K562 (cell line): ENCODE measurements around the gene WDR27. TPM values are rescaled to one million over a fixed set of nuclear protein-coding genes. Genes with fewer than 3 reads are reported as not detected.
"Not testable (repeated sequence)": the region's sequence is repeated elsewhere in the genome, so short reads cannot be mapped to it uniquely, and the experiment has no call there.

Experiments used
- ATAC-seq: fragments of 200-7000 bp; cut with Tn5 transposase; 3 replicates; pipeline ENCODE4 v1.9.1; 2020; ENCODE audit warnings: moderate library complexity
- BruUV-seq: library from RNA; stranded (reverse); fragments of 400-500 nt; replicated peaks from 2 replicates; lab custom pipeline; 2021; lab: Mats Ljungman, UMichigan
- CTCF ChIA-PET: fragments of 300-600 bp; formaldehyde crosslinking; extraction: SDS; loops from one replicate; lab custom pipeline; 2021; ENCODE audit warnings: low intra/inter-chr PET ratio; lab: Yijun Ruan, JAX
- POLR2A ChIA-PET: fragments of 300-600, 350-650 bp; sonication (Branson Sonifier 250); formaldehyde crosslinking; extraction: SDS; loops from one replicate; lab custom pipeline; 2021; ENCODE audit warnings: antibody characterized with exemption, inconsistent platforms; lab: Yijun Ruan, JAX
- DNase-seq, 4 experiments: peaks; one replicate each; pipeline versions ENCODE4 v3.0.0 to v3.0.0-alpha.2; 2011 to 2018; ENCODE audit warnings: low spot score in 3 of 4, mixed read lengths in 3 of 4; ENCODE audit errors: extremely low read depth in 1 of 4
- FAIRE-seq: peaks from 2 replicates; lab custom pipeline; 2011; peaks lifted over from hg19 to GRCh38; lab: Jason Lieb, UNC
- H2AFZ ChIP-seq: 2 replicates; pipeline ENCODE4 v1.6.0; 2011; ENCODE audit warnings: low read depth, low read length, control low read depth, inconsistent platforms
- H3K27ac ChIP-seq: fragments of 200-600 bp; 3 replicates; pipeline ENCODE4 v1.8.0; 2011; ENCODE audit warnings: low read depth, mild to moderate bottlenecking, control low read depth, inconsistent platforms, low read length, moderate library complexity, mixed read lengths; ENCODE audit errors: extremely low read depth
- H3K27me3 ChIP-seq, 2 experiments: fragments of 300-600 bp in 1 of 2; 2 replicates in 1 of 2; 3 replicates in 1 of 2; pipeline versions ENCODE4 v1.6.0 to v1.8.0; 2011; ENCODE audit warnings: inconsistent platforms in 2 of 2, low read length in 2 of 2, mild to moderate bottlenecking in 1 of 2, mixed read lengths in 1 of 2, moderate library complexity in 1 of 2; ENCODE audit not compliant: control insufficient read depth in 2 of 2, insufficient read depth in 2 of 2
- H3K36me3 ChIP-seq: fragments of 300-600 bp; 3 replicates; pipeline ENCODE4 v1.8.0; 2011; ENCODE audit warnings: mild to moderate bottlenecking, low read length, inconsistent platforms; ENCODE audit not compliant: control insufficient read depth, insufficient read depth
- H3K4me1 ChIP-seq, 2 experiments: fragments of 200-600 bp in 1 of 2; replicated peaks in 1 of 2; 2 replicates in 1 of 2; 3 replicates in 1 of 2; pipeline versions ENCODE4 v1.5.1 to v1.8.0; 2011; ENCODE audit warnings: inconsistent platforms in 2 of 2, low read length in 2 of 2, mild to moderate bottlenecking in 1 of 2, mixed read lengths in 1 of 2, moderate library complexity in 1 of 2; ENCODE audit not compliant: control insufficient read depth in 2 of 2, insufficient read depth in 2 of 2
- H3K4me2 ChIP-seq: 2 replicates; pipeline ENCODE4 v1.6.1; 2011; ENCODE audit warnings: low read length, control low read depth, inconsistent platforms, mixed read lengths; ENCODE audit not compliant: insufficient read depth
- H3K4me3 ChIP-seq: fragments of 200-600 bp; sonication (generic), shearing (Covaris generic); 2 replicates; pipeline ENCODE4 v1.5.1; 2016; ENCODE audit warnings: control low read depth, inconsistent platforms
- H3K79me2 ChIP-seq: fragments of 200-600 bp; 3 replicates; pipeline ENCODE4 v1.8.0; 2011; ENCODE audit warnings: low read length, inconsistent platforms; ENCODE audit not compliant: control insufficient read depth, insufficient read depth
- H3K9ac ChIP-seq, 2 experiments: 2 replicates each; pipeline versions ENCODE4 v1.6.0 to v1.6.1; 2011; ENCODE audit warnings: low read depth in 2 of 2, low read length in 2 of 2, control low read depth in 1 of 2, inconsistent platforms in 1 of 2, mild to moderate bottlenecking in 1 of 2, mixed read lengths in 1 of 2; ENCODE audit not compliant: insufficient read depth in 1 of 2
- H3K9me1 ChIP-seq: one replicate; pipeline ENCODE4 v1.6.0; 2011; ENCODE audit warnings: inconsistent platforms, mild to moderate bottlenecking, low read length, moderate library complexity; ENCODE audit not compliant: control insufficient read depth, insufficient read depth
- H3K9me3 ChIP-seq: replicated peaks from 2 replicates; pipeline ENCODE4 v1.5.1; 2011; ENCODE audit warnings: low read depth, low read length, inconsistent platforms; ENCODE audit not compliant: control insufficient read depth, insufficient read depth
- H4K20me1 ChIP-seq: replicated peaks from 2 replicates; pipeline ENCODE4 v1.6.1; 2011; ENCODE audit warnings: low read length, inconsistent platforms, mixed read lengths; ENCODE audit not compliant: control insufficient read depth, insufficient read depth
- COPS2 ChIP-seq: fragments of 450-650 bp; conservative IDR thresholded peaks from 2 replicates; pipeline ENCODE4 v1.6.1; 2016; ENCODE audit warnings: mild to moderate bottlenecking, moderate library complexity
- HNRNPK ChIP-seq: fragments of 200-400 bp; formaldehyde crosslinking; IDR thresholded peaks from one replicate; pipeline ENCODE4 v1.6.1; 2018; ENCODE audit warnings: mild to moderate bottlenecking, low read depth, low read length; ENCODE audit not compliant: poor library complexity, severe bottlenecking
- POLR2AphosphoS2 ChIP-seq: IDR thresholded peaks from 2 replicates; pipeline ENCODE4 v1.6.1; 2012; ENCODE audit warnings: low read length, improper control_type of control experiment
- ZNF175 ChIP-seq: fragments of 200-800 bp; sonication (Bioruptor generic); IDR thresholded peaks from 2 replicates; pipeline ENCODE4 v1.6.1; 2016; ENCODE audit warnings: low read depth, mild to moderate bottlenecking, missing genetic modification characterization, missing compliant biosample characterization
- ZNF263 ChIP-seq: sonication (generic); formaldehyde crosslinking; IDR thresholded peaks from 2 replicates; pipeline ENCODE4 v1.8.0; 2022; ENCODE audit warnings: mild to moderate bottlenecking, missing genetic modification reagents, borderline replicate concordance
- ZNF316 ChIP-seq: fragments of 450-650 bp; IDR thresholded peaks from 2 replicates; pipeline ENCODE4 v1.6.1; 2016
- ZNF766 ChIP-seq: fragments of 200-800 bp; sonication (Bioruptor generic); conservative IDR thresholded peaks from 2 replicates; pipeline ENCODE4 v1.6.1; 2016; ENCODE audit warnings: missing genetic modification characterization, missing compliant biosample characterization
- WGBS: fragments of 100-300 bp; shearing (Covaris generic); methylation state at CpG from one replicate; pipeline ENCODE4 v1.1.6; 2016; ENCODE audit warnings: low coverage, mixed read lengths; ENCODE audit not compliant: insufficient coverage; ENCODE audit errors: missing lambda C conversion rate; 5-methylcytosine and 5-hydroxymethylcytosine counted together
- in situ Hi-C: fragments of 300-500 bp; cut with MboI; formaldehyde crosslinking; loops from 4 replicates; pipeline ENCODE4 v1.15.0; 2018; ENCODE audit warnings: inconsistent platforms, mixed read lengths
- intact Hi-C: fragments of 100-400 bp; cut with micrococcal nuclease; formaldehyde crosslinking; loops from 2 replicates; pipeline ENCODE4 v1.14.2; 2022
- polyA plus RNA-seq, 8 experiments: library from polyadenylated mRNA; depleted of rRNA in 4 of 8; stranded (reverse) in 5 of 8; unstranded in 3 of 8; fragments of >200 nt; fragmentation: Nextera tagmentation in 2 of 8; fragmentation: Illumina TruSeq in 1 of 8; extraction: Ambion mirVana in 2 of 8; extraction: Trizol in 1 of 8; gene quantifications; 2 replicates each; pipeline versions ENCODE4 v1.2.1 to v1.2.3, GENCODE V29; 2011 to 2014; ENCODE audit warnings: inconsistent platforms in 1 of 8, missing spikeins in 1 of 8
- total RNA-seq, 7 experiments: library from RNA; depleted of rRNA in 6 of 7; stranded (reverse); fragments of >200 nt in 6 of 7; fragmentation: Illumina TruSeq in 2 of 7; extraction: Trizol in 2 of 7; gene quantifications; 2 replicates each; pipeline versions ENCODE4 v1.2.1 to v1.2.3, GENCODE V29; 2011 to 2021; ENCODE audit warnings: low replicate concordance in 1 of 7
- TF ChIP-seq, protein P1 (sequence below): fragments of 250-450 bp; sonication (Bioruptor Pico); IDR thresholded peaks from 2 replicates; pipeline ENCODE4 v1.4.0; 2020; ENCODE audit warnings: mild to moderate bottlenecking, moderate library complexity, borderline replicate concordance
- TF ChIP-seq, protein P2 (sequence below): fragments of 250-450 bp; sonication (Bioruptor Pico); IDR thresholded peaks from 2 replicates; pipeline ENCODE4 v1.8.0; 2021; ENCODE audit warnings: moderate library complexity, mild to moderate bottlenecking, inconsistent platforms
- TF ChIP-seq, protein P3 (sequence below): fragments of 250-450 bp; sonication (Bioruptor Pico); IDR thresholded peaks from 2 replicates; pipeline ENCODE4 v1.6.1; 2021; ENCODE audit warnings: mild to moderate bottlenecking

Gene WDR27
- total and polyA plus RNA-seq, 9 of the 15 experiments (the other 6 are each of a cell fraction or from before 2014, with no cell fraction given) = 4.3 to 77.2 (median 22.7) TPM

DNA sequence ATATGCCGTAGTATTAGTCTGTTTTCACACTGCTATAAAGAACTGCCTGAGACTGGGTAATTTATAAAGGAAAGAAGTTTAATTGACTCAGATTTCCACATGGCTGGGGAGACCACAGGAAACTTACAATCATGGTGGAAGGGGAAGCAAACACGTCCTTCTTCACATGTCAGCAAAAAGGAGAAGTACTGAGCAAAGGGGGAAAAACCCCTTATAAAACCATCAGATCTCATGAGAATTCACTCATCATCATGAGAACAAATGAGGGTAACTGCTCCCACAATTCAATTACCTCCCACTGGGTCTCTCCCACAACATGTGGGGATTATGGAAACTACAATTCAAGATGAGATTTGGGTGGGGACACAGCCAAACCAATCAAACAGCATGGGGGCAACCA lies 235.6 kb downstream of the WDR27 start:
- H3K9me3 ChIP-seq, H3K36me3 ChIP-seq, H3K27me3 ChIP-seq, CTCF ChIA-PET, H3K9me1 ChIP-seq, DNase-seq, FAIRE-seq, ATAC-seq, H4K20me1 ChIP-seq, H3K27ac ChIP-seq, in situ Hi-C loops, H3K4me2 ChIP-seq, H3K4me3 ChIP-seq, H3K79me2 ChIP-seq, BruUV-seq, H3K4me1 ChIP-seq, POLR2A ChIA-PET, H3K9ac ChIP-seq, intact Hi-C loops, H2AFZ ChIP-seq: not testable (repeated sequence)
- WGBS = 3% methylated on average over 2 of the region's 2 CpGs

DNA sequence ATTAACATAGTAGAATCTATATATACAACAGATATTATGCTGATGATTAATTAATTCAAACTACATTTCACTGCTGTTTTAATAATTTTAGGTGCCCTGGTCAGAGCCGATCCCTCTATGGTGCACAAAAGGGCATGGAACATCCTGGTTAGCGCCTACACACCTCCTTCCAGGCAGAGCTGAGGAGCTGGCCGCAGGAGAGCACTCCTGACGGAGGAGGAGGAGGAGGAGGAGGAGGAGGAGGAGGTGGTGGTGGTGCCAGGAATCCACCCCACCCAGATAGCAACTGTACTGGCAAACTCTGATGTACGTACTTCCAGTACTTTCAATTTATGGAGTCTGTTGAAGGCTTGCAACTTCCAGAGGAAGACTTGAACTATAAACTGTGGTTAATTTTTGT lies 244.1 kb downstream of the WDR27 start:
- in situ Hi-C loops = no loop called here
- Histone ChIP-seq H3K27me3 (no peaks in the 10 kb centered on the region), H3K9me1 (no peaks in the 10 kb centered on the region), H3K4me2 (no peak overlapping the region), H3K79me2 (no peaks in the 10 kb centered on the region), H3K4me1 (peaks cover 7 to 9% of the 10 kb centered on the region in 2 experiments; a peak in 4 of 5 replicates), H4K20me1 (no peaks in the 10 kb centered on the region), H3K36me3 (no peaks in the 10 kb centered on the region), H3K27ac (no peak overlapping the region), H3K4me3 (no peak overlapping the region), H3K9me3 (no peaks in the 10 kb centered on the region), H3K9ac (no peak overlapping the region), H2AFZ (no peak overlapping the region)
- POLR2A ChIA-PET = no interaction called here
- intact Hi-C loops = no loop called here
- FAIRE-seq (no peak), DNase-seq (no peak), ATAC-seq (no peak)
- TF ChIP-seq COPS2 = no peak
- TF ChIP-seq ZNF175 = no peak
- TF ChIP-seq ZNF263 (CRISPR knock-in tag) = peak; percentile 17; the same call in 1 of the 2 replicates
- no peak for TF ChIP-seq ZNF766 (CRISPR knock-in tag)
- TF ChIP-seq, protein P1, sequence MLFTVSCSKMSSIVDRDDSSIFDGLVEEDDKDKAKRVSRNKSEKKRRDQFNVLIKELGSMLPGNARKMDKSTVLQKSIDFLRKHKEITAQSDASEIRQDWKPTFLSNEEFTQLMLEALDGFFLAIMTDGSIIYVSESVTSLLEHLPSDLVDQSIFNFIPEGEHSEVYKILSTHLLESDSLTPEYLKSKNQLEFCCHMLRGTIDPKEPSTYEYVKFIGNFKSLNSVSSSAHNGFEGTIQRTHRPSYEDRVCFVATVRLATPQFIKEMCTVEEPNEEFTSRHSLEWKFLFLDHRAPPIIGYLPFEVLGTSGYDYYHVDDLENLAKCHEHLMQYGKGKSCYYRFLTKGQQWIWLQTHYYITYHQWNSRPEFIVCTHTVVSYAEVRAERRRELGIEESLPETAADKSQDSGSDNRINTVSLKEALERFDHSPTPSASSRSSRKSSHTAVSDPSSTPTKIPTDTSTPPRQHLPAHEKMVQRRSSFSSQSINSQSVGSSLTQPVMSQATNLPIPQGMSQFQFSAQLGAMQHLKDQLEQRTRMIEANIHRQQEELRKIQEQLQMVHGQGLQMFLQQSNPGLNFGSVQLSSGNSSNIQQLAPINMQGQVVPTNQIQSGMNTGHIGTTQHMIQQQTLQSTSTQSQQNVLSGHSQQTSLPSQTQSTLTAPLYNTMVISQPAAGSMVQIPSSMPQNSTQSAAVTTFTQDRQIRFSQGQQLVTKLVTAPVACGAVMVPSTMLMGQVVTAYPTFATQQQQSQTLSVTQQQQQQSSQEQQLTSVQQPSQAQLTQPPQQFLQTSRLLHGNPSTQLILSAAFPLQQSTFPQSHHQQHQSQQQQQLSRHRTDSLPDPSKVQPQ (CRISPR knock-in tag) = no peak
- TF ChIP-seq, protein P2, sequence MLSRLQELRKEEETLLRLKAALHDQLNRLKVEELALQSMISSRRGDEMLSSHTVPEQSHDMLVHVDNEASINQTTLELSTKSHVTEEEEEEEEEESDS = no peak
- TF ChIP-seq, protein P3, sequence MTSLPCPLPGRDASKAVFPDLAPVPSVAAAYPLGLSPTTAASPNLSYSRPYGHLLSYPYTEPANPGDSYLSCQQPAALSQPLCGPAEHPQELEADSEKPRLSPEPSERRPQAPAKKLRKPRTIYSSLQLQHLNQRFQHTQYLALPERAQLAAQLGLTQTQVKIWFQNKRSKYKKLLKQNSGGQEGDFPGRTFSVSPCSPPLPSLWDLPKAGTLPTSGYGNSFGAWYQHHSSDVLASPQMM (CRISPR knock-in tag) = no peak
- peak; percentile 17; the same call in 1 of the 2 replicates for TF ChIP-seq ZNF316
- TF ChIP-seq HNRNPK = no peak
- TF ChIP-seq POLR2AphosphoS2 = no peak
- BruUV-seq = no TSS peak
- CTCF ChIA-PET = no interaction called here
- WGBS = 22% methylated on average over 5 of the region's 5 CpGs
